A673 (cell line): ENCODE data around the gene AQP12A. TPM values are rescaled to one million over a fixed set of nuclear protein-coding genes. Genes with fewer than 3 reads are reported as not detected.

Experiments
- BruUV-seq: library from RNA; stranded (reverse); fragments of 400-500 nt; replicated peaks from 2 replicates; lab custom pipeline; 2021; lab: Mats Ljungman, UMichigan
- CTCF ChIA-PET: fragments of 300-600 bp; sonication (Branson Sonifier 250); formaldehyde crosslinking; loops from one replicate; lab custom pipeline; 2022; ENCODE audit warnings: antibody characterized with exemption; lab: Charles Lee
- POLR2A ChIA-PET: fragments of 300-600 bp; sonication (Branson Sonifier 250); formaldehyde crosslinking; loops from one replicate; lab custom pipeline; 2022; ENCODE audit warnings: antibody characterized with exemption; ENCODE audit not compliant: low non-redundant PET; lab: Charles Lee
- DNase-seq: peaks from one replicate; pipeline ENCODE4 v3.0.0-alpha.2; 2015; ENCODE audit warnings: low spot score
- H3K27ac ChIP-seq: fragments of 200-600 bp; sonication (generic); 2 replicates; pipeline ENCODE4 v1.5.1; 2016; ENCODE audit warnings: mixed run types, low read depth, mild to moderate bottlenecking, mixed read lengths, antibody characterized with exemption, low read length; ENCODE audit not compliant: poor library complexity, severe bottlenecking
- H3K27me3 ChIP-seq: fragments of 200-600 bp; sonication (generic); replicated peaks from 2 replicates; pipeline ENCODE4 v1.6.1; 2017; ENCODE audit warnings: mixed run types, low read depth, mild to moderate bottlenecking, mixed read lengths, antibody characterized with exemption, low read length; ENCODE audit not compliant: insufficient read depth, poor library complexity
- H3K36me3 ChIP-seq: fragments of 200-600 bp; sonication (generic); 2 replicates; pipeline ENCODE4 v1.6.1; 2016; ENCODE audit warnings: mixed run types, mild to moderate bottlenecking, mixed read lengths, antibody characterized with exemption, low read length; ENCODE audit not compliant: insufficient read depth, poor library complexity, severe bottlenecking
- H3K4me1 ChIP-seq: fragments of 200-600 bp; sonication (generic); 2 replicates; pipeline ENCODE4 v1.6.1; 2017; ENCODE audit warnings: mixed run types, mild to moderate bottlenecking, mixed read lengths, antibody characterized with exemption, low read length; ENCODE audit not compliant: insufficient read depth, poor library complexity, severe bottlenecking
- H3K4me3 ChIP-seq: fragments of 200-600 bp; sonication (generic); 2 replicates; pipeline ENCODE4 v1.5.1; 2016; ENCODE audit warnings: low read depth, mixed run types, mild to moderate bottlenecking, mixed read lengths, low read length; ENCODE audit not compliant: poor library complexity, severe bottlenecking
- H3K9me3 ChIP-seq: fragments of 200-600 bp; sonication (generic); 2 replicates; pipeline ENCODE4 v1.6.1; 2016; ENCODE audit warnings: mixed run types, low read depth, mild to moderate bottlenecking, mixed read lengths, antibody characterized with exemption, low read length; ENCODE audit not compliant: poor library complexity, severe bottlenecking
- EZH2 ChIP-seq: fragments of 200-600 bp; sonication (generic); IDR thresholded peaks from 2 replicates; pipeline ENCODE4 v1.6.1; 2017; ENCODE audit warnings: borderline replicate concordance, low read depth, mild to moderate bottlenecking, mixed read lengths, antibody characterized with exemption, low read length; ENCODE audit not compliant: poor library complexity, severe bottlenecking
- intact Hi-C: fragments of 100-400 bp; cut with micrococcal nuclease; formaldehyde crosslinking; loops from one replicate; pipeline ENCODE4 v1.10.0; 2022; ENCODE audit not compliant: unreplicated experiment
- total RNA-seq: library from RNA; stranded (reverse); gene quantifications from 2 replicates; pipeline ENCODE4 v1.2.3, GENCODE V29; 2021
- TF ChIP-seq, protein P1 (sequence below): fragments of 300-800, 200-600 bp; sonication (generic); conservative IDR thresholded peaks from 2 replicates; pipeline ENCODE4 v1.5.1; 2017; ENCODE audit warnings: low read depth, mild to moderate bottlenecking, antibody characterized with exemption, low read length, moderate library complexity, mixed read lengths

AQP12A gene
- total RNA-seq, 1 experiment from 2014 or later: not detected

DNA sequence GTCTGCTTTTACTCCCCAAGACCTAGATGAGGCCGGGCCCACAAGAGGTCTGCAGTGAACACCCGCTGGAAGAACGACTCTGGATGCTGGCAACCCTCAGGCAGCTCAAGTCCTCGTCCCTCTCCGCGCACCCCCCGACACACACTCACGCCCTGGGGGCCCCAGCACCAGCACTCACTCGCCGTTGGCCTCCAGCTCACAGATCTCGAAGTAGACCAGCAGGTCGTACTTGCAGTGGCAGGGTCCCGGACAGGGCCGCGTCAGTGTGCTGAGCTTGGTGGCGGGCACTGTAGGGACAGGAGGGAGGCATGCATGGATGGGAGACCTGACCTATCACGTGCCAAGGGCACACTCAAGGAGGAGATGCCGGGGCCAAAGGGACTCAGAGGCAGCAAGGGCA is 49.4 kb downstream of the AQP12A start:
- Histone ChIP-seq H3K36me3 (peaks cover 77% of the 10 kb centered on the region), H3K4me1 (no peaks in the 10 kb centered on the region), H3K27me3 (no peaks in the 10 kb centered on the region), H3K27ac (no peak overlapping the region), H3K4me3 (no peak overlapping the region), H3K9me3 (no peaks in the 10 kb centered on the region)
- BruUV-seq: no TSS peak
- no peak for DNase-seq
- ChIA-PET POLR2A (no interaction called here), CTCF (no interaction called here)
- intact Hi-C loops: no loop called here
- TF ChIP-seq EZH2: no peak
- TF ChIP-seq, protein P1, sequence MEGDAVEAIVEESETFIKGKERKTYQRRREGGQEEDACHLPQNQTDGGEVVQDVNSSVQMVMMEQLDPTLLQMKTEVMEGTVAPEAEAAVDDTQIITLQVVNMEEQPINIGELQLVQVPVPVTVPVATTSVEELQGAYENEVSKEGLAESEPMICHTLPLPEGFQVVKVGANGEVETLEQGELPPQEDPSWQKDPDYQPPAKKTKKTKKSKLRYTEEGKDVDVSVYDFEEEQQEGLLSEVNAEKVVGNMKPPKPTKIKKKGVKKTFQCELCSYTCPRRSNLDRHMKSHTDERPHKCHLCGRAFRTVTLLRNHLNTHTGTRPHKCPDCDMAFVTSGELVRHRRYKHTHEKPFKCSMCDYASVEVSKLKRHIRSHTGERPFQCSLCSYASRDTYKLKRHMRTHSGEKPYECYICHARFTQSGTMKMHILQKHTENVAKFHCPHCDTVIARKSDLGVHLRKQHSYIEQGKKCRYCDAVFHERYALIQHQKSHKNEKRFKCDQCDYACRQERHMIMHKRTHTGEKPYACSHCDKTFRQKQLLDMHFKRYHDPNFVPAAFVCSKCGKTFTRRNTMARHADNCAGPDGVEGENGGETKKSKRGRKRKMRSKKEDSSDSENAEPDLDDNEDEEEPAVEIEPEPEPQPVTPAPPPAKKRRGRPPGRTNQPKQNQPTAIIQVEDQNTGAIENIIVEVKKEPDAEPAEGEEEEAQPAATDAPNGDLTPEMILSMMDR: no peak

- peaks cover 82% of the 10 kb centered on the region for H3K36me3 ChIP-seq
- intact Hi-C loops: no loop called here
- CTCF ChIA-PET: no interaction called here
Observed at GRCh38 chr2:240742602-240743095, 51.0 kb downstream of the AQP12A start.

GRCh38 chr2:240745456-240745855 is 53.8 kb downstream of the AQP12A start:
- Histone ChIP-seq H3K4me3 (no peak overlapping the region), H3K27ac (no peak overlapping the region), H3K4me1 (no peaks in the 10 kb centered on the region), H3K27me3 (no peaks in the 10 kb centered on the region), H3K36me3 (peaks cover 74% of the 10 kb centered on the region), H3K9me3 (no peaks in the 10 kb centered on the region)
- no peak for DNase-seq
- intact Hi-C loops: no loop called here
- POLR2A ChIA-PET: no interaction called here
- CTCF ChIA-PET: no interaction called here
- TF ChIP-seq EZH2: no peak
- TF ChIP-seq, protein P1: no peak
- no TSS peak for BruUV-seq

More at GRCh38 chr2:240742602-240743095, 51.0 kb downstream of the AQP12A start:
- Histone ChIP-seq H3K4me3 (no peak overlapping the region), H3K9me3 (no peaks in the 10 kb centered on the region), H3K27ac (no peak overlapping the region), H3K27me3 (no peaks in the 10 kb centered on the region), H3K4me1 (no peaks in the 10 kb centered on the region)
- TF ChIP-seq EZH2: no peak
- TF ChIP-seq, protein P1: no peak
- no peak for DNase-seq
- BruUV-seq: no TSS peak
- POLR2A ChIA-PET: no interaction called here
